ENCODE data around the gene JAK3. TPM values are rescaled to one million over a fixed set of nuclear protein-coding genes. Genes with fewer than 3 reads are reported as not detected.

Gene JAK3
- total RNA-seq, 3 donors from 2014 or later: 2.8 to 13.1 (median 3.5) TPM

GRCh38 chr19:17861542-17862402 lies 14.0 kb upstream of the JAK3 start:
- H3K36me3 ChIP-seq: peaks cover 4% of the 10 kb centered on the region
- peak overlapping the region; percentile 89 to 91 for H3K27ac ChIP-seq
- peaks cover 5 to 10% of the 10 kb centered on the region in 2 donors for H3K4me1 ChIP-seq
- peak overlapping the region in 2 of 3 donors; percentile 87 to 91 for H3K4me3 ChIP-seq
- TF ChIP-seq POLR2A (IDR thresholded peaks at IDR 0.05) (no peak), POLR2AphosphoS5 (IDR thresholded peaks at IDR 0.05) (no peak), CTCF (IDR thresholded peaks at IDR 0.05) (no peak)
- H3K27me3 ChIP-seq: no peaks in the 10 kb centered on the region
- DNase-seq (ENCODE audit: low spot score in 2 of 2): no peak
- H3K9me3 ChIP-seq: no peaks in the 10 kb centered on the region
- intact Hi-C loops (cut with DNase I; ENCODE audit: low total_unique reads): no loop called here

DNA sequence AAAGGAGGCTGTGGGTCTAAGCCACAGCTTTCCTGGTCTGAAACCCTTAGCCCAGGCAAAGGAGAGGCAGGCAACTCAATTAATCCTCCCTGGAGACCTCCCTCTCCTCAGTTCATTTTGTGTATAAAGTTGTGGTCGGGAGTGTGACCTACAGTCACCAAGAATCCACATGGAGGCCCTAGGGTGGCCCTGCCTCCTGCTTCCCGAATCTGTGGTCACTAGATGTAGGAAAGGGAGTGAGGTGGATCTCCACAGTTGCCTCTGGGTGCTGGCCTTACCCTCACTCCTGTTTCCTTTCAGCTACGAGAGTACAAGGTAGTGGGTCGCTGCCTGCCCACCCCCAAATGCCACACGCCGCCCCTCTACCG lies 13.2 kb upstream of the JAK3 start:
- DNase-seq (ENCODE audit: low spot score in 2 of 2): no peak
- intact Hi-C loops (cut with DNase I; ENCODE audit: low total_unique reads): no loop called here
- peaks cover 4% of the 10 kb centered on the region for H3K36me3 ChIP-seq
- H3K4me3 ChIP-seq: peak overlapping the region; percentile 85 to 91 (median 87)
- no peak for TF ChIP-seq CTCF (IDR thresholded peaks at IDR 0.05)
- no peak for TF ChIP-seq POLR2A (IDR thresholded peaks at IDR 0.05)
- TF ChIP-seq POLR2AphosphoS5 (IDR thresholded peaks at IDR 0.05): no peak
- H3K9me3 ChIP-seq: no peaks in the 10 kb centered on the region
- no peaks in the 10 kb centered on the region for H3K27me3 ChIP-seq
- H3K4me1 ChIP-seq: peaks cover 5 to 10% of the 10 kb centered on the region in 2 donors
- peak overlapping the region; percentile 89 to 91 for H3K27ac ChIP-seq

DNA sequence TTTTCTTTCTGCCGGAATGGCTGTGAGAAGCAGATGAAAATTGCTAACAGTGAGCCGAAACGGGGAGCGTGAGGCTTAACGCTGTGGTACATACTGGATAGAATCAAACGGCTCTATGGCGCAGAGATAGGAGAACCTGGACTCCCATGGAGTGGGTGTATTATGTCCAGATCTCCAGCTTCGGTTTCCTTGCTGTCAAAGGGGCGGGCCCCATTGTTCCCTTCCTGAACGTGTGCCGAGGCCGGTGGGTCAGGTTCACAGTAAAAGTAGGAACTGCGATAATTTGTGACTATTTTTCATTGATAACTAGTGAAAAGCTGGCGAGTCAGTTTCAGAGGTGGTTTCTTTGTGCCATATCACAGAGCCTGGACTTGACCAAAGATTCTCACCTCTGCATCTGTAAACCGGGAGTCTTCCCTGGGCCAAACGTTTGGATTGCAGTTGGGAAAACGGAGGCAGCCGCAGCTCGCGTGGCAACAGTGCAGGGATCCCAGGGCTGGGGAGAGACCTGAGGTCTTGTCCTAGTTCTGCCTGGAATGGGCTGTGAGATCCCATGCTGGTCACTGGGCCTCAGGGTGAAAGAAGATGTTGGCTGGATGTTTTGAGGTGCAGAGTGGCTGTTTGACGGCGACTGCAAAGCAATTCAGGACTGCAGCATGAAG lies 12.7 kb upstream of the JAK3 start:
- no peak for TF ChIP-seq POLR2A (IDR thresholded peaks at IDR 0.05)
- TF ChIP-seq CTCF (IDR thresholded peaks at IDR 0.05): no peak
- TF ChIP-seq POLR2AphosphoS5 (IDR thresholded peaks at IDR 0.05): no peak
- Histone ChIP-seq H3K4me1 (peaks cover 5 to 10% of the 10 kb centered on the region in 2 donors), H3K4me3 (peak overlapping the region; percentile 85 to 91 (median 87)), H3K27ac (peak overlapping the region; percentile 89 to 91), H3K27me3 (no peaks in the 10 kb centered on the region), H3K36me3 (peaks cover 4% of the 10 kb centered on the region), H3K9me3 (no peaks in the 10 kb centered on the region)
- DNase-seq (ENCODE audit: low spot score in 2 of 2): no peak
- intact Hi-C loops (cut with DNase I; ENCODE audit: low total_unique reads): no loop called here

DNA sequence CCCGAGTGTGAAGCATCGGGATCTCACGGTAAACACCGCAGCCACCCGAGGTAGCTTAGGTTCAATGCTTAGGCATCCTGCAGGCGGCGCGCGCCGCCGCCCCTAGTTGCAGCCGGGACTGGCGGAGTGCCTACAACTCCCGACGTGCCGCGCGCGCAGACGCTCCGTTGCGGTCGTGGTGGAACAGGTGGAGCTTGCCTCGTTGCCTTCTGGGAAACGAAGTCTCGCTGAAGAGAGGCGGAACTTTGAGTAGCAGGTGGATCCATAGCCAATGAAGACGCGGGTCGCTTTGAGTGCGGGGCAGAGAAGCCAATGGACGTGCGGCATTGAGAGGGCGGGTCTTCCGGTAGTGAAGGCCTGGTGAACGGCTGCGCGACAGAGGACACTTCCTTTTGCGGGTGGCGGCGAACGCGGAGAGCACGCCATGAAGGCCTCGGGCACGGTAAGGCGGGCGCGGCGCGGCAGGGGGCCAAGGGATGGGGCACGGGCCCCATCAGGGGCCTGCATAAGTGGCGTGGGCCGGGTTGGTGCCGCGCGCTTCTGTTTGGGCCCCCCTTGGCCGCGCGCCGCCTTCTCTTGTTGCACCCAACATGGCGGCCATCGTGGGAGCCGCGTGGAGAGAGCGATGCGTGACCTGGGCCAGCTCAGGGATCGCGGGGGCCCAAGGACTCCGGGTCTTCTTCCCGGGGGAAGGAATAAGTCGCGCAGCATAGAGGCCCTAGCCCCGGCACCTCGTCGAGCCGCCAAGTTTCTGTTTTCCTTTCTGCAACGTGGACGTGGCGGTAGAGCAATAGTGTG lies 11.9 kb upstream of the JAK3 start, which contains the start of gene RPL18A:
RPL18A (plus strand) TSS at position 378 of the 798 bp plus-strand sequence; CDS start at position 425, 47 bp downstream.
- Histone ChIP-seq H3K4me1 (peaks cover 5 to 10% of the 10 kb centered on the region in 2 donors), H3K27ac (peak within 1 kb of the TSS; percentile 89 to 91), H3K9me3 (no peaks in the 10 kb centered on the region), H3K27me3 (no peaks in the 10 kb centered on the region), H3K36me3 (peaks cover 4% of the 10 kb centered on the region), H3K4me3 (peak within 1 kb of the TSS; percentile 85 to 91 (median 87))
- TF ChIP-seq CTCF (IDR thresholded peaks at IDR 0.05) (peak; percentile 45 to 87 (median 70)), POLR2A (IDR thresholded peaks at IDR 0.05) (peak; percentile 84), POLR2AphosphoS5 (IDR thresholded peaks at IDR 0.05) (peak; percentile 93 to 98 (median 98))
- intact Hi-C loops (cut with DNase I; ENCODE audit: low total_unique reads): no loop called here
- peak; percentile 98 to 100 for DNase-seq (ENCODE audit: low spot score in 2 of 2)
